ENCODE results near the gene PTPN6. TPM values are rescaled to one million over a fixed set of nuclear protein-coding genes. Genes with fewer than 3 reads are reported as not detected.

PTPN6 gene
- total and polyA plus RNA-seq, 2 of the 13 experiments (the other 11 are each of a cell fraction or from before 2014, with no cell fraction given): 10.5 to 10.6 TPM

GRCh38 chr12:6937481-6938352 is 13.4 kb upstream of the PTPN6 start (continued):
- TF ChIP-seq ZNF646 (CRISPR knock-in tag; IDR thresholded peaks at IDR 0.05): no peak
- TF ChIP-seq TRIM24 (CRISPR knock-in tag; IDR thresholded peaks at IDR 0.05): no peak
- peak; percentile 82 for TF ChIP-seq ZSCAN25 (CRISPR knock-in tag; IDR thresholded peaks at IDR 0.05)
- TF ChIP-seq HOXA7 (CRISPR knock-in tag; IDR thresholded peaks at IDR 0.05): no peak
- peak; percentile 50; the same call in 1 of the 2 replicates for TF ChIP-seq YEATS4 (CRISPR knock-in tag; IDR thresholded peaks at IDR 0.05; ENCODE audit: borderline replicate concordance)
- no peak for TF ChIP-seq ZNF878 (CRISPR knock-in tag; IDR thresholded peaks at IDR 0.05)
- peak; percentile 77 for TF ChIP-seq ZBTB33 (CRISPR knock-in tag; IDR thresholded peaks at IDR 0.05)
- peak; percentile 98 for TF ChIP-seq ZNF747 (CRISPR knock-in tag; IDR thresholded peaks at IDR 0.05; ENCODE audit: borderline replicate concordance)
- TF ChIP-seq ZNF576 (CRISPR knock-in tag; IDR thresholded peaks at IDR 0.05): peak; percentile 74; the same call in 1 of the 2 replicates
- no peak for TF ChIP-seq GTF2F1 (IDR thresholded peaks at IDR 0.05; ENCODE audit: low read length)
- 0 out of 2 replicates have a peak, but pooled peaks have one; percentile 20 for TF ChIP-seq ZNF281 (CRISPR knock-in tag; IDR thresholded peaks at IDR 0.05; ENCODE audit: borderline replicate concordance)
- TF ChIP-seq PAX8 (CRISPR knock-in tag; IDR thresholded peaks at IDR 0.05; ENCODE audit: borderline replicate concordance): no peak
- peak; percentile 94 for TF ChIP-seq MAX (IDR thresholded peaks at IDR 0.05)
